PC-9 (cell line): ENCODE results near the gene NACC2. TPM values are rescaled to one million over a fixed set of nuclear protein-coding genes. Genes with fewer than 3 reads are reported as not detected.
"Not testable (repeated sequence)": the region's sequence is repeated elsewhere in the genome, so short reads cannot be mapped to it uniquely, and the experiment has no call there.

Experiments
- BruUV-seq: library from RNA; stranded (reverse); fragments of 400-500 nt; replicated peaks from 2 replicates; lab custom pipeline; 2021; lab: Mats Ljungman, UMichigan
- CTCF ChIA-PET: fragments of 300-600 bp; sonication (Branson Sonifier 250); formaldehyde crosslinking; loops from one replicate; lab custom pipeline; 2022; ENCODE audit warnings: antibody characterized with exemption; lab: Charles Lee
- POLR2A ChIA-PET: fragments of 300-600 bp; sonication (Branson Sonifier 250); formaldehyde crosslinking; loops from one replicate; lab custom pipeline; 2022; ENCODE audit warnings: antibody characterized with exemption; ENCODE audit not compliant: unreplicated experiment; lab: Charles Lee
- DNase-seq, 2 experiments: peaks; one replicate each; pipeline versions ENCODE4 v3.0.0 to v3.0.0-alpha.2; 2015 to 2022; ENCODE audit warnings: mixed read lengths in 1 of 2
- H2AFZ ChIP-seq: fragments of 200-600 bp; sonication (generic); 2 replicates; pipeline ENCODE4 v1.8.1; 2017; ENCODE audit warnings: antibody characterized with exemption
- H3F3A ChIP-seq: fragments of 200-600 bp; sonication (generic); 2 replicates; pipeline ENCODE4 v1.8.1; 2017; ENCODE audit warnings: antibody characterized with exemption, mild to moderate bottlenecking, low read depth; ENCODE audit not compliant: insufficient read depth
- H3K27ac ChIP-seq: fragments of 200-600 bp; sonication (generic); 2 replicates; pipeline ENCODE4 v1.6.1; 2016; ENCODE audit warnings: mixed run types
- H3K27me3 ChIP-seq: fragments of 200-600 bp; sonication (generic); 2 replicates; pipeline ENCODE4 v1.6.1; 2016; ENCODE audit warnings: low read depth, mixed run types; ENCODE audit not compliant: insufficient read depth
- H3K36me3 ChIP-seq: fragments of 200-600 bp; sonication (generic); 2 replicates; pipeline ENCODE4 v1.6.1; 2016; ENCODE audit warnings: low read depth, mixed run types
- H3K4me1 ChIP-seq: fragments of 200-600 bp; sonication (generic); replicated peaks from 2 replicates; pipeline ENCODE4 v1.6.1; 2016; ENCODE audit warnings: mixed run types; ENCODE audit not compliant: insufficient read depth
- H3K4me2 ChIP-seq: fragments of 200-600 bp; sonication (generic); 2 replicates; pipeline ENCODE4 v1.6.1; 2017; ENCODE audit warnings: mixed run types
- H3K4me3 ChIP-seq: fragments of 200-600 bp; sonication (generic); 2 replicates; pipeline ENCODE4 v1.6.1; 2016; ENCODE audit warnings: mixed run types
- H3K79me2 ChIP-seq: fragments of 200-600 bp; sonication (generic); 2 replicates; pipeline ENCODE4 v1.6.1; 2017; ENCODE audit warnings: low read depth, mixed run types
- H3K9me2 ChIP-seq: fragments of 200-600 bp; sonication (generic); 2 replicates; pipeline ENCODE4 v1.8.1; 2017; ENCODE audit warnings: mild to moderate bottlenecking; ENCODE audit not compliant: insufficient read depth
- H3K9me3 ChIP-seq: fragments of 200-600 bp; sonication (generic); 2 replicates; pipeline ENCODE4 v1.8.1; 2016; ENCODE audit warnings: low read depth; ENCODE audit not compliant: insufficient read depth
- H4K20me1 ChIP-seq: fragments of 200-600 bp; sonication (generic); 2 replicates; pipeline ENCODE4 v1.8.1; 2017; ENCODE audit not compliant: insufficient read depth
- EZH2 ChIP-seq: fragments of 200-600 bp; sonication (generic); IDR thresholded peaks from 2 replicates; pipeline ENCODE4 v1.8.0; 2017; ENCODE audit warnings: antibody characterized with exemption, low read depth
- intact Hi-C: fragments of 100-400 bp; cut with micrococcal nuclease; formaldehyde crosslinking; loops from one replicate; pipeline ENCODE4 v1.10.0; 2022; ENCODE audit not compliant: unreplicated experiment
- total RNA-seq: library from RNA; stranded (reverse); gene quantifications from 2 replicates; pipeline ENCODE4 v1.2.3, GENCODE V29; 2021
- TF ChIP-seq, protein P1 (sequence below): fragments of 200-600 bp; sonication (generic); conservative IDR thresholded peaks from 2 replicates; pipeline ENCODE4 v1.6.1; 2017; ENCODE audit warnings: mixed run types, antibody characterized with exemption, mild to moderate bottlenecking, moderate library complexity

Gene NACC2
- total RNA-seq, 1 experiment from 2014 or later, result 22.4 TPM

DNA sequence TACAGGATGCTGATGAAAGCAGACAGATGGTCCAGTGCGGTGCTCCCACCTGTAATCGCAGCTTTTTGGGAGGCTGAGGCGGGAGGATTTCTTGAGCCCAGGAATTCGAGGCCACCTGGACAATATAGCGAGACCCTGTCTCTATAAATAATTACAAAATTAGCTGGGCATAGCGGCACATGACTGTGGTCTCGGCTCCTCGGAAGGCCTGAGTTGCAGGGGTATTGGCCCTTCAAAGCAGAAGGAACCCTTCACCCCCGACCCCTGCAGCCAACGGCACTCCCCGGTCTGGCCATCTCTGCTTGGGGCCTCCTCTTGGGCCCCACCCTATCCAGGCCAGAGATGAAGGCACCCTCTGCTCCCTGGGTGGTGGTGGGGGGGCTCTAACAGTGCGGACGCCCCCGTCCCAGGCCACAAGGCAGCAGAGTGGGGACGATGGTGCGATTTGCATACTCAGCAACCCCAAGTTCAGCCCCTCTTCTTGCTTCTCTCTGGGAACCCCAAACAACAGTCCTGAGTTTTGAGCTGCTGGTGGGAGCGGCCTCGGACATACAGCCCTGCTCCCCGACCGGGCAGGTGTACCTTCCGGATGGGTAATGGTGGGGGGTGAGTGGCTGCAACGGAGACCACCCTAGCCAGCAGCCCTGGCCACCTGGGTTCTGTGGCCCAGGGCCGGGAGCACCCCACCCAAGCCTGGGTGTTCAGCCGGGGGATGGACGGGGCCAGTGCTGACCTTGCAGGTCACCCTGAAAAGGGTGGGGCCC, 50.7 kb downstream of the NACC2 start:
- H3K9me3 ChIP-seq, result no peaks in the 10 kb centered on the region
- BruUV-seq, result no TSS peak
- no peak overlapping the region for H2AFZ ChIP-seq
- H3K27ac ChIP-seq, result no peak overlapping the region
- no peaks in the 10 kb centered on the region; the same call in 1 of the 2 replicates for H4K20me1 ChIP-seq
- ChIA-PET POLR2A (no interaction called here), CTCF (no interaction called here)
- no peak for DNase-seq
- no peaks in the 10 kb centered on the region for H3K27me3 ChIP-seq
- no peaks in the 10 kb centered on the region for H3K36me3 ChIP-seq
- no peaks in the 10 kb centered on the region for H3K79me2 ChIP-seq
- TF ChIP-seq, protein P1, sequence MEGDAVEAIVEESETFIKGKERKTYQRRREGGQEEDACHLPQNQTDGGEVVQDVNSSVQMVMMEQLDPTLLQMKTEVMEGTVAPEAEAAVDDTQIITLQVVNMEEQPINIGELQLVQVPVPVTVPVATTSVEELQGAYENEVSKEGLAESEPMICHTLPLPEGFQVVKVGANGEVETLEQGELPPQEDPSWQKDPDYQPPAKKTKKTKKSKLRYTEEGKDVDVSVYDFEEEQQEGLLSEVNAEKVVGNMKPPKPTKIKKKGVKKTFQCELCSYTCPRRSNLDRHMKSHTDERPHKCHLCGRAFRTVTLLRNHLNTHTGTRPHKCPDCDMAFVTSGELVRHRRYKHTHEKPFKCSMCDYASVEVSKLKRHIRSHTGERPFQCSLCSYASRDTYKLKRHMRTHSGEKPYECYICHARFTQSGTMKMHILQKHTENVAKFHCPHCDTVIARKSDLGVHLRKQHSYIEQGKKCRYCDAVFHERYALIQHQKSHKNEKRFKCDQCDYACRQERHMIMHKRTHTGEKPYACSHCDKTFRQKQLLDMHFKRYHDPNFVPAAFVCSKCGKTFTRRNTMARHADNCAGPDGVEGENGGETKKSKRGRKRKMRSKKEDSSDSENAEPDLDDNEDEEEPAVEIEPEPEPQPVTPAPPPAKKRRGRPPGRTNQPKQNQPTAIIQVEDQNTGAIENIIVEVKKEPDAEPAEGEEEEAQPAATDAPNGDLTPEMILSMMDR, result no peak
- no peak for TF ChIP-seq EZH2
- no peaks in the 10 kb centered on the region for H3F3A ChIP-seq
- no peaks in the 10 kb centered on the region for H3K9me2 ChIP-seq
- no peaks in the 10 kb centered on the region for H3K4me1 ChIP-seq
- H3K4me3 ChIP-seq, result no peak overlapping the region
- H3K4me2 ChIP-seq, result no peak overlapping the region
- intact Hi-C loops, result no loop called here

DNA sequence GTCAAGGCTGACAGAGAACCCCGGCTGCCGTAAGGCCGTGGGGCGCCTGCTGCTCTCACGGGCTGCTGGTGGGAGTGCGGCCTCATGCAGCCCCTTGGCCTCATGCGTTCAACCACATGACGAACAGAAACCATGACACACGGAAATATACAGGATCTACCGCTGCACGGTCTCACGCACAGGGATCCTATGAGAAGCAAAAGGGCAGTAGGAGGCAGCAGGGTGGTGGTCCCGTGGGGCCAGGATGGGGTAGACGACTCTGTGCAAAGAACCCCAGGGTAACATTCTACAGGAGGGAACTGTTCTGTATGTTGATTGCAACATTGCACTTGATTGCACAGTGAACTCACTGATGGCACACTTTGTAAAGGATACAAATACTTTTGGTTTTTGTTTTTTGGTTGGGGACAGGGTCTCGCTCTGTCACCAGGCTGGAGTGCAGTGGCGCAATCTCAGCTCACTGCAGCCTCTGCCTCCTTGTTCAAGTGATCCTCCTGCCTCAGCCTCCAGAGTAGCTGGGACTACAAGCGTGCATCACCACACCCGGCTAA, 51.6 kb downstream of the NACC2 start:
- Histone ChIP-seq H3K27ac (no peak overlapping the region), H3F3A (no peaks in the 10 kb centered on the region), H3K79me2 (no peaks in the 10 kb centered on the region), H3K4me1 (no peaks in the 10 kb centered on the region), H3K9me3 (peaks cover 2% of the 10 kb centered on the region; the same call in 1 of the 2 replicates), H3K4me3 (no peak overlapping the region), H3K9me2 (no peaks in the 10 kb centered on the region), H3K36me3 (no peaks in the 10 kb centered on the region), H2AFZ (no peak overlapping the region), H4K20me1 (no peaks in the 10 kb centered on the region; the same call in 1 of the 2 replicates), H3K4me2 (no peak overlapping the region), H3K27me3 (no peaks in the 10 kb centered on the region)
- TF ChIP-seq, protein P1, result no peak
- no peak for TF ChIP-seq EZH2
- POLR2A ChIA-PET, result no interaction called here
- BruUV-seq, result no TSS peak
- no peak for DNase-seq
- CTCF ChIA-PET, result no interaction called here
- intact Hi-C loops, result no loop called here

DNA sequence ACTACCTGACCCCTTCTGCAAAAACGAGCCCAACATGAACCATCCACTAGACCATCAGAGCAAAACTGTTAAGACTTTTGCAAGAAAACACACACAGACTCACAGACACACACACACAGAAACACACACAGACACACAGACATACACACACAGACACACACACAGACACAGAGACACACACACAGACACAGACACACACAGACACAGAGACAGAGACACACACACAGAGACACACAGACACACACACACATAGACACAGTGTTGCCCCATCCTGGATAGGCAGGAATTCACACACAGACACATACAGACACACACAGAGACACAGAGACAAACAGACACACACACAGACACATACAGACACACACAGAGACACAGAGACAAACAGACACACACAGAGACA, 52.5 kb downstream of the NACC2 start:
- no TSS peak for BruUV-seq
- Histone ChIP-seq H4K20me1 (no peaks in the 10 kb centered on the region; the same call in 1 of the 2 replicates), H3K79me2 (no peaks in the 10 kb centered on the region), H3K27me3 (no peaks in the 10 kb centered on the region), H3K9me3 (peaks cover 2% of the 10 kb centered on the region; the same call in 1 of the 2 replicates), H3K36me3 (no peaks in the 10 kb centered on the region), H3K4me3 (no peak overlapping the region), H3K4me1 (no peaks in the 10 kb centered on the region), H3F3A (no peaks in the 10 kb centered on the region), H2AFZ (no peak overlapping the region), H3K4me2 (no peak overlapping the region), H3K9me2 (no peaks in the 10 kb centered on the region), H3K27ac (no peak overlapping the region)
- POLR2A ChIA-PET, result no interaction called here
- no peak for DNase-seq
- TF ChIP-seq, protein P1, result no peak
- TF ChIP-seq EZH2, result no peak
- CTCF ChIA-PET, result no interaction called here
- intact Hi-C loops, result no loop called here

DNA sequence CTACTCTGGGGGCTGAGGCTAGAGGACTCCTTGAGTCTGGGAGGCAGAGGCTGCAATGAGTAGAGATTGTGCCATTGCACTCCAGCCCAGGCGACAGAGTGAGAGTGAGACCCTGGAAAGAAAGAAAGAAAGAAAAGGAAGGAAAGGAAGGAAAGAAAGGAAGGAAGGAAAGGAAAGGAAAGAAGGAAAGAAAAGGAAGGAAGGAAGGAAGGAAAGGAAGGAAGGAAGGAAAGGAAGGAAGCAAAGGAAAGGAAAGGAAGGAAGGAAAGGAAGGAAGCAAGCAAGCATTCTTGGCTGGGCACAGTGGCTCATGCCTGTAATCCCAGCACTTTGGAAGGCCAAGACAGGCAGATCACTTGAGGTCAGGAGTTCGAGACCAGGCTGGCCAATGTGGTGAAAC, 54.2 kb downstream of the NACC2 start:
- H3K4me2 ChIP-seq, H2AFZ ChIP-seq, H3K79me2 ChIP-seq, BruUV-seq, DNase-seq, H3K4me1 ChIP-seq, H3K27me3 ChIP-seq, H3K4me3 ChIP-seq, H3K36me3 ChIP-seq, H3K27ac ChIP-seq, H4K20me1 ChIP-seq, H3K9me2 ChIP-seq, H3K9me3 ChIP-seq, intact Hi-C loops, POLR2A ChIA-PET, H3F3A ChIP-seq, CTCF ChIA-PET: not testable (repeated sequence)
